GM12875 (cell line): ENCODE results near the gene ELFN2.

ENCODE experiments used
- H3K4me3 ChIP-seq: one replicate; pipeline ENCODE4 v1.5.1; 2011; ENCODE audit warnings: low read depth, low read length, control low read depth
- TF ChIP-seq, protein P1 (sequence below): IDR thresholded peaks from 2 replicates; pipeline ENCODE4 v1.5.1; 2011; ENCODE audit warnings: low read depth, mild to moderate bottlenecking, control low read depth, inconsistent platforms, low read length, moderate library complexity, borderline replicate concordance; ENCODE audit not compliant: insufficient read depth

ELFN2 gene

DNA sequence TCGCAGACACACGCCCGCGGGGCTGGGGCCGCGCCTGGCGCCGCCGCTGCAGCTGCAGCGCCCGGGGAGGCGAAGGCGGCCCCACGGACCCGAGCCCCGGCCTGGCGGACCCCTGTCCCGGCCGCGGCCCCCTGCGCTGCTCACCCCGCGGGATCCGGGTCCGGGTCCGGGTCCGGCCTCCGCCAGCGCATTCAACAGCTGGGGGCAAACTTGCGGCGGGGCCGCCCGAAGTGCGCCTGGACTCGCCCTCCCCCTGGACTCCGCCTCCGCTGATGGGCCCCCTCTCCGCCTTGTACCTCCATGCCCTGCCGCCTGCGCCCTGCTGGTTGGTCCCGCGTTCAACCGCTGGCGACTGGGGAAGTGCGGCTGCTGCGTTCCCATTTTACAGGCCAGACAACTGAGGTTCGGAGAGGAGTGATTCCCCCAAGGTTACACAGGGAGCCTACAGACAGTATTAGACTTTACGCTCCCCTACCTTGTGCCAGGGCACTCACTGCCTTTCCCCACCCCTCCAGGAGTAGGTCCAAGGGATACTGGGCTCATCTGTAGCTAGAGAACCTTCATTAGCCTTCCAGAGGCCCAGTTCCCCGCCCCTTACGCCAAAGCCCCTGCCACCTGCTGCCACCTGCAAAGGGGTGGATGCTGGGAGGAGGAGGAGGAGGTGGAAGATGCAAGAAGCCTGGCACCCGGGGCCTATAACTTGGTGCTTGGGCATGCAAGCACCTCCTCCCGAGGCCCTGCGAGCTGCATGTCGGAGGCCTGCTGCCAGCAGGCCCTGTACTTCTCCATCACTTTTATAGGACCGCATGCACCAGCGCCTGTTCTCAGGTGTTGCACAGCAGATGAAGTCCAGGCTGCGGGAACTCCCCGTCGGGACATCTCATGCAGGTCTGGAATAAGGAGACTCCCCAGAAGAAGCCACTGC lies 694 bp upstream of the ELFN2 start:
- TF ChIP-seq, protein P1, sequence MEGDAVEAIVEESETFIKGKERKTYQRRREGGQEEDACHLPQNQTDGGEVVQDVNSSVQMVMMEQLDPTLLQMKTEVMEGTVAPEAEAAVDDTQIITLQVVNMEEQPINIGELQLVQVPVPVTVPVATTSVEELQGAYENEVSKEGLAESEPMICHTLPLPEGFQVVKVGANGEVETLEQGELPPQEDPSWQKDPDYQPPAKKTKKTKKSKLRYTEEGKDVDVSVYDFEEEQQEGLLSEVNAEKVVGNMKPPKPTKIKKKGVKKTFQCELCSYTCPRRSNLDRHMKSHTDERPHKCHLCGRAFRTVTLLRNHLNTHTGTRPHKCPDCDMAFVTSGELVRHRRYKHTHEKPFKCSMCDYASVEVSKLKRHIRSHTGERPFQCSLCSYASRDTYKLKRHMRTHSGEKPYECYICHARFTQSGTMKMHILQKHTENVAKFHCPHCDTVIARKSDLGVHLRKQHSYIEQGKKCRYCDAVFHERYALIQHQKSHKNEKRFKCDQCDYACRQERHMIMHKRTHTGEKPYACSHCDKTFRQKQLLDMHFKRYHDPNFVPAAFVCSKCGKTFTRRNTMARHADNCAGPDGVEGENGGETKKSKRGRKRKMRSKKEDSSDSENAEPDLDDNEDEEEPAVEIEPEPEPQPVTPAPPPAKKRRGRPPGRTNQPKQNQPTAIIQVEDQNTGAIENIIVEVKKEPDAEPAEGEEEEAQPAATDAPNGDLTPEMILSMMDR, result no peak
- H3K4me3 ChIP-seq, result no peak overlapping the region

DNA sequence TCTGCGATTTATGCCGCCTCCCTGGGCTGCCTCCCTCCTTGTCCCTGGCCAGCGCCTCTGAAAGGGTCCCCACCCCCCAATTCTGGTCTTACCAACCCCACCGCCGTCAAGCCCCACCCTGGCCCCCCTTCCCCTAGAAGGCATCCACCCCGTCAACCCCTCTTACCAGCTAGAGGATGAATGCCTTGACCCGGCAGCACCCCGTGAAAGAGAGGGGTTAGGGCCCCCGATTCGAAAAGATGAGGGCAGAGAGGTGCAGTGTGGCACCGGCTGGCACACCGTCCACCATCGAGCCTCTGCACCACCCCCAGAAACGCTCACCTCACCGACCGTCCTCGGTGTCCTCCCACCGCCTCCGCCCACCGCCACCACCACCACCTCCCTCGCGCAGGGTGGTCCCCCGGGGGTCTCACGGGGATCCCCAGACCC lies 559 bp downstream of the ELFN2 start:
- TF ChIP-seq, protein P1, result no peak
- no peak overlapping the region for H3K4me3 ChIP-seq

DNA sequence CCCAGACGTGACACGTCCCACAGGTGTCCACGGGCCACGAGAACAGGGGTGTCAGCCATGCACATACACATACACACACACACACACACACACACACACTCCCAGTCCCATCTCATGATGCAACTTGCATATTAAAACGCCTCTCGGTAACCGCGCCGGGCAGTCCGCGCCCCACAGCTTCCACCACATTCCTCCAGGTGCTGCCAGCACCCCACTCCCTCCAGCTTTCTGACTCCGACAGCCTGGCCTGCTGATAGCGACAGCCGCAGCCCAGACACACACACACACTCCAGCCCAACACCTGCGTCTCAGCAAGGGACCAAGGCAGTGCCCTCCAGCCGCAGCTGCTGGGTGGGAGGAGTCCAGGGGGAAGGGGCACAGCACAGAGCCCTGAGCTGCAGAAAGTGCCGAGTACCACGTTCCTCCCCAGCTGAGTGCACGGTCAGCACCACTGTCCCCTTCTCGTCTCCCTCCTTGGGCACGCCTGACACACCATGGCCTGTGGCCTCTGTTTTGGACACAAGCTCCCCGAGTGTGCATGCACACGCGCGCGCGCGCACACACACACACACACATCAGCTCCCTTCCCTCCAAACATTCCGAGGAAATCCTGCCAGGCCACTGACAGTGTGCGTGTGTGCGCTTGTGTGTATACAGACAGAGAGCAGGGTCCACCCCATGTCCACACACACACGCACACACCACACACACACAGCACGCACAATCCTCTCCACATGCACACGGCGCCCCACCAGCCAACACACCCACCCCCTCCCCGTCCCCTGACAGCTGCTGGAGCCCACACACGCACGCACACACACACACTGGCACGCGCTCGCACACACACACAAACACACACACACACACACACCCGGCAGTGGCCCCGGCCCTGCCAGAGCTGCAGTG lies 1.2 kb downstream of the ELFN2 start:
- TF ChIP-seq, protein P1, result no peak
- no peak overlapping the region for H3K4me3 ChIP-seq

DNA sequence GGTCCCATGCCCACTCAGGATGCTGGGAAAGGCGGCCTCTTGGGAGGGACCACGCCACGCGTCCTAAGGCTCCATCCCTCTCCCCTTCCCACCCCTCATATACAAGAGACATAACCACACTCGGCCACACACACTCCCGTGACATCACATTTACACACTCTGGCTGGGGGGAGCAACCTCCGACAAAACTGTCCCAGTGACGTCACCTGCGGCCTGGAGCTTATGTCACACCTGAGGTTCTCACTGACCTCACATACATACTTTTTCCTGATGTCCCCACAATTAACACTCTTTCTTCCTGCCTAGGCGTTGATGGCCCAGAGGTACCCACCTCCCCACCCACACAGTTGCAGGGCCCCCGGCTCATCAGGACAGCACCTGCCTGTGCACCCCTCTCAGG lies 1.9 kb downstream of the ELFN2 start:
- TF ChIP-seq, protein P1, result no peak
- no peak overlapping the region for H3K4me3 ChIP-seq

DNA sequence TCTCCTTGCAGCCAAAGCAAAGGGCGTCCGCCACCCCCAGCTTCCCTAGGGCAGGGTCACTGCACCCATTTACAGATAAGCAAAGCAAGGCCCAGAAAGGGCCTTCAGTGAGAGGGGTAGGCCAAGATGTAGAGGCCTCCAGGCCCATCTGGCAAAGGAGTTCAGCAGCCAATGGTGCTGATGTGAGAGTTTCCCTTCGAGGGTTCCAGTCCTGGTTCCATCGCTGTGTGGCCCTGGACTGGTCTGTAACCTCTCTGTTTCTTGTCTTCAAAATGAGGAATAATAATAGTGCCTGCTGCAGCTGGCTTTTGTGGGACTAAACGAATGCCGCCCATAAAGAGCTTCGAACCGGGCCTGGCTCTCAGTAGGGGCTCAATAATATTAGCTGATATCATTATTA lies 4.0 kb downstream of the ELFN2 start:
- TF ChIP-seq, protein P1, result no peak
- no peak overlapping the region for H3K4me3 ChIP-seq

DNA sequence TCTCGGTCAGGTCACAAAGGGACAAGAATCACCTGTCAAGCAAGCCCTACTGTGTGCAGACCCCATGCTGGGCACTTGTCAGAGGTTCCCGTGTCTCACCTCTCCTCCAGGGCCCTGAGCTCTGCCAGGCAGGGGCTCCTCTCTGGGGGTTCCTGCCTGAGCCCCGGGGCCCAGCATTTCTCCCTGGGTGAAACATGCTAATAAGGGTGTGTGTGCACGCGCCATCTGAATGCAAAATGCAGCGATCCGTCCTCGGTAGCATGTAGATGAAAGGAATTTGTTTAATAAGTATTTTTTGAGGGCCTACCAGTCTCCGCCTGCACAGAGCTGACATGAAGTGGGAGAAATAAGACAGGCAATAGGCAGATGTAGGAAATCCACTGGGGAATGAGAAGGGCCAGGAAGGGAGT lies 5.8 kb downstream of the ELFN2 start:
- H3K4me3 ChIP-seq, result no peak overlapping the region
- TF ChIP-seq, protein P1, result no peak
